Left ventricle myocardium inferior (tissue), 1 donor: Measurements from ENCODE around the gene CRYL1. TPM values are rescaled to one million over a fixed set of nuclear protein-coding genes. Genes with fewer than 3 reads are reported as not detected.
"Not testable (repeated sequence)": the region's sequence is repeated elsewhere in the genome, so short reads cannot be mapped to it uniquely, and the experiment has no call there.

Experiments
- DNase-seq: peaks from one replicate; pipeline ENCODE4 v3.0.0-alpha.2; 2020
- H3K27ac ChIP-seq: fragments of 200-600 bp; replicated peaks from 2 replicates; pipeline ENCODE4 v1.8.0; 2021
- H3K27me3 ChIP-seq: fragments of 200-600 bp; 2 replicates; pipeline ENCODE4 v1.8.0; 2021; ENCODE audit warnings: low read depth
- H3K36me3 ChIP-seq: fragments of 200-600 bp; 2 replicates; pipeline ENCODE4 v1.8.0; 2021
- H3K4me1 ChIP-seq: fragments of 200-600 bp; 2 replicates; pipeline ENCODE4 v1.8.0; 2021
- H3K4me3 ChIP-seq: fragments of 200-600 bp; 2 replicates; pipeline ENCODE4 v1.8.0; 2021; ENCODE audit warnings: mild to moderate bottlenecking, moderate library complexity
- H3K9me3 ChIP-seq: fragments of 200-600 bp; replicated peaks from 2 replicates; pipeline ENCODE4 v1.8.0; 2021
- CTCF ChIP-seq: fragments of 200-600 bp; IDR thresholded peaks from 2 replicates; pipeline ENCODE4 v1.8.0; 2021; ENCODE audit warnings: antibody characterized with exemption, mild to moderate bottlenecking, borderline replicate concordance
- intact Hi-C: fragments of 100-400 bp; cut with micrococcal nuclease; formaldehyde crosslinking; loops from one replicate; pipeline ENCODE4 v1.11.0; 2022
- total RNA-seq: library from RNA; stranded (reverse); fragmentation: NEBNext Ultra II Directional; extraction: Animal tissue kit (Norgen Biotek cat#: 25700); gene quantifications from one replicate; pipeline ENCODE4 v1.2.1, GENCODE V29; 2021
- donor health status: DM: no; HTN: yes; CAD: no; lungs with severe emphysema.

The CRYL1 gene
- total RNA-seq, 1 donor from 2014 or later = 20.5 TPM

DNA sequence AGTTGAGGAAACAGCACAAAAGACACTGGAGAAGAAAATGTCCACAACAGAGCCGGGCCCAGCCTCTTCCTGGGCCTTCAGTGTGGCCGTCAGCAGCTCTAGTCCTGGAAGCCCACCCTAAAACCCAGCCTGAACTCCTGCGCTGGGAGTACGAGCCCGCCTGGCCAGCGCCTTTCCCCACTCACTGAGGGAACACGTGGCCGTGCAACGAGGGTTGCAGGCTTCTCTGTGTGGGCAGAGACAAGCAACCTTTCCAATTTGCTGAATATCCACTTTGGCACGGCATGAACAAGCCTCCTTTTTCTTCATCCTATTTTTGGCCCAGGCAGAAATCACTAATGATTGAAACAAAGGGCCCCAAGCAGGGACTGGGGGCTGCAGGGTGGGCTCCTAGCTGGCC, 89.2 kb downstream of the CRYL1 start:
- H3K4me3 ChIP-seq = no peak overlapping the region
- TF ChIP-seq CTCF = no peak
- no peaks in the 10 kb centered on the region for H3K27me3 ChIP-seq
- H3K4me1 ChIP-seq = peaks cover 4% of the 10 kb centered on the region
- intact Hi-C loops = no loop called here
- peaks cover 12% of the 10 kb centered on the region for H3K36me3 ChIP-seq
- H3K9me3 ChIP-seq = no peaks in the 10 kb centered on the region
- DNase-seq = no peak
- H3K27ac ChIP-seq = no peak overlapping the region

- Histone ChIP-seq H3K27me3 (no peaks in the 10 kb centered on the region), H3K36me3 (peaks cover 16% of the 10 kb centered on the region), H3K4me3 (no peak overlapping the region), H3K27ac (no peak overlapping the region), H3K4me1 (peaks cover 4% of the 10 kb centered on the region), H3K9me3 (no peaks in the 10 kb centered on the region)
- intact Hi-C loops = no loop called here
- DNase-seq = no peak
- no peak for TF ChIP-seq CTCF
Measured at GRCh38 chr13:20435616-20436368, 89.9 kb downstream of the CRYL1 start.

GRCh38 chr13:20434210-20434609, 91.4 kb downstream of the CRYL1 start:
- H3K4me1 ChIP-seq, intact Hi-C loops, DNase-seq, H3K9me3 ChIP-seq, H3K27ac ChIP-seq, H3K27me3 ChIP-seq, H3K4me3 ChIP-seq: not testable (repeated sequence)
- peaks cover 26% of the 10 kb centered on the region for H3K36me3 ChIP-seq

DNA sequence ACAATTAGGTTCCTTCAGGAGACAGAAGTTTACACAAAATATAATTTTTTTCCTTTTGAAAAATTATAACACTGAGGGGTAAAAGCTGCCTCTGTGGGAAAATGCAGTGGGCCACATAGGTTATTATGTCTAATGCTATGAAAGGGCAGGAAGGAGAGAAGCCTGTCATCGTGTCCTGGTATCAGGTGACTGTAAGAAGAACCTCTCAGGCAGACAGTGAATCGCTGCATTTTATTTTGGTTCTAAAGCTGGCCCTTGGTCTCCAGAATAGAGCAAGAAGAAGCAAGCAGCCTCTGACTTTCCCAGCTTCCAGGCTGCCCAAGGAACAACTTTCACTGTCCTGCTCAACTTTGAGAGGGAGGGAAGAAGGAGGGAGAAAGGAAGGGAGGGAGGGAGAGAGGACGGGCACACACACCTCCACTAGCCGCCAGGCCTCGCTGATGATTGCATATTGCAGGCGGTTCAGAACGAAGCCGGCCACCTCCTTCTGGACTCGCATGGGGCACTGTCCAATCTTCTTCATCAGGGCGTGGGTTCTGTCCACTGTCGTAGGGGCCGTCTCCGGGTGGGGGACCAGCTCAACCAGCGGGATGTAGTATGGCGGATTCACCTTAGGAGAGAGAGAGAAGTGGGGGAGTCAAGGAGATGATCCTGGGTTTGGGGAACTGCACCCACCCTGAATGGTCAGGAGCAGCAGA, 93.8 kb downstream of the CRYL1 start:
- intact Hi-C loops = no loop called here
- TF ChIP-seq CTCF = no peak
- Histone ChIP-seq H3K9me3 (no peaks in the 10 kb centered on the region), H3K27ac (no peak overlapping the region), H3K4me1 (peaks cover 10% of the 10 kb centered on the region), H3K27me3 (no peaks in the 10 kb centered on the region), H3K36me3 (peaks cover 26% of the 10 kb centered on the region), H3K4me3 (no peak overlapping the region)
- DNase-seq = no peak

- H3K9me3 ChIP-seq = no peaks in the 10 kb centered on the region
- H3K36me3 ChIP-seq = peaks cover 23% of the 10 kb centered on the region
- H3K27me3 ChIP-seq = no peaks in the 10 kb centered on the region
- no peak overlapping the region for H3K27ac ChIP-seq
- H3K4me1 ChIP-seq = peaks cover 17% of the 10 kb centered on the region
- no peak overlapping the region for H3K4me3 ChIP-seq
- DNase-seq = no peak
- intact Hi-C loops = no loop called here
- TF ChIP-seq CTCF = no peak
Measured at GRCh38 chr13:20431080-20431479, 94.6 kb downstream of the CRYL1 start.

- H3K36me3 ChIP-seq = peaks cover 16% of the 10 kb centered on the region
- no peaks in the 10 kb centered on the region for H3K9me3 ChIP-seq
- H3K27me3 ChIP-seq = no peaks in the 10 kb centered on the region
- TF ChIP-seq CTCF = no peak
- no peak for DNase-seq
- peaks cover 18% of the 10 kb centered on the region for H3K4me1 ChIP-seq
- no peak overlapping the region for H3K27ac ChIP-seq
- intact Hi-C loops = no loop called here
- H3K4me3 ChIP-seq = no peak overlapping the region
Measured at GRCh38 chr13:20430296-20430695, 95.4 kb downstream of the CRYL1 start.
